ENCODE data around the gene MCM9.

- TF ChIP-seq SPI1 (IDR thresholded peaks at IDR 0.05; ENCODE audit: borderline replicate concordance, low read depth) (no peak), CTCF (IDR thresholded peaks at IDR 0.05; ENCODE audit: insufficient read depth, low read length) (no peak), REST (IDR thresholded peaks at IDR 0.05; ENCODE audit: insufficient replicate concordance, low read depth) (no peak), POLR2AphosphoS5 (IDR thresholded peaks at IDR 0.05; ENCODE audit: low read depth) (no peak)
Observed at GRCh38 chr6:118782651-118783050, 152.3 kb downstream of the MCM9 start.
